HL-60 (cell line): ENCODE results near the gene GPR12.
A peak's percentile ranks its signal among the peaks of the same experiment; 100 is the strongest.

ENCODE experiments used
- CTCF ChIP-seq: IDR thresholded peaks from one replicate; pipeline ENCODE4 v1.5.1; 2011; ENCODE audit warnings: low read length, control low read depth, inconsistent platforms; ENCODE audit not compliant: insufficient read depth
- GABPA ChIP-seq: IDR thresholded peaks from 2 replicates; pipeline ENCODE4 v1.6.1; 2012; ENCODE audit warnings: low read depth
- POLR2AphosphoS5 ChIP-seq: IDR thresholded peaks from 2 replicates; pipeline ENCODE4 v1.6.1; 2012; ENCODE audit warnings: low read depth
- REST ChIP-seq: IDR thresholded peaks from 2 replicates; pipeline ENCODE4 v1.6.1; 2012; ENCODE audit warnings: low read depth; ENCODE audit not compliant: insufficient replicate concordance
- SPI1 ChIP-seq: IDR thresholded peaks from 2 replicates; pipeline ENCODE4 v1.6.1; 2012; ENCODE audit warnings: low read depth, mild to moderate bottlenecking, borderline replicate concordance

GRCh38 chr13:26784704-26785639 is 24.4 kb upstream of the GPR12 start:
- TF ChIP-seq CTCF (no peak), POLR2AphosphoS5 (no peak), REST (no peak), GABPA (no peak), SPI1 (peak; percentile 47; the same call in 1 of the 2 replicates)
